Keratinocyte (primary cell): ENCODE data around the gene MGAT5. TPM values are rescaled to one million over a fixed set of nuclear protein-coding genes. Genes with fewer than 3 reads are reported as not detected.

Experiments used
- DNase-seq: peaks from one replicate; pipeline ENCODE4 v3.0.0-alpha.2; 2011; ENCODE audit warnings: low read depth, missing footprints, low spot score
- FAIRE-seq: peaks from 2 replicates; lab custom pipeline; 2011; peaks lifted over from hg19 to GRCh38; lab: Jason Lieb, UNC
- H2AFZ ChIP-seq: 2 replicates; pipeline ENCODE4 v1.6.0; 2012; ENCODE audit warnings: low read length, control low read depth, inconsistent platforms; ENCODE audit not compliant: control insufficient read depth
- H3K27ac ChIP-seq: 2 replicates; pipeline ENCODE4 v1.5.1; 2011; ENCODE audit warnings: low read length; ENCODE audit not compliant: control insufficient read depth, insufficient read depth
- H3K27me3 ChIP-seq: 3 replicates; pipeline ENCODE4 v1.6.0; 2011; ENCODE audit warnings: low read length; ENCODE audit not compliant: control insufficient read depth, insufficient read depth; ENCODE audit errors: extremely low read depth
- H3K36me3 ChIP-seq, 2 experiments: 2 replicates in 1 of 2; 3 replicates in 1 of 2; pipeline ENCODE4 v1.5.1; 2011; ENCODE audit warnings: low read length in 2 of 2, mild to moderate bottlenecking in 1 of 2; ENCODE audit not compliant: control insufficient read depth in 2 of 2, insufficient read depth in 2 of 2; ENCODE audit errors: extremely low read depth in 1 of 2
- H3K4me1 ChIP-seq: 3 replicates; pipeline ENCODE4 v1.5.1; 2011; ENCODE audit warnings: low read length; ENCODE audit not compliant: control insufficient read depth, insufficient read depth; ENCODE audit errors: extremely low read depth
- H3K4me2 ChIP-seq: 3 replicates; pipeline ENCODE4 v1.6.0; 2011; ENCODE audit warnings: low read depth, low read length; ENCODE audit not compliant: control insufficient read depth, insufficient read depth; ENCODE audit errors: extremely low read depth
- H3K4me3 ChIP-seq, 3 experiments: fragments of 200-600 bp in 1 of 3; sonication (generic) in 1 of 3; 2 replicates in 2 of 3; 3 replicates in 1 of 3; pipeline ENCODE4 v1.5.1; 2011 to 2016; ENCODE audit warnings: low read length in 3 of 3, mild to moderate bottlenecking in 3 of 3, control low read depth in 2 of 3, inconsistent platforms in 1 of 3, low read depth in 1 of 3, mixed read lengths in 1 of 3, mixed run types in 1 of 3, moderate library complexity in 1 of 3; ENCODE audit not compliant: control insufficient read depth in 2 of 3, insufficient read depth in 2 of 3; ENCODE audit errors: extremely low read depth in 1 of 3
- H3K79me2 ChIP-seq: 2 replicates; pipeline ENCODE4 v1.6.0; 2012; ENCODE audit warnings: low read length; ENCODE audit not compliant: control insufficient read depth, insufficient read depth
- H3K9ac ChIP-seq: 3 replicates; pipeline ENCODE4 v1.6.0; 2011; ENCODE audit warnings: low read length; ENCODE audit not compliant: control insufficient read depth, insufficient read depth; ENCODE audit errors: extremely low read depth
- H3K9me1 ChIP-seq: 3 replicates; pipeline ENCODE4 v1.6.0; 2011; ENCODE audit warnings: low read length; ENCODE audit not compliant: control insufficient read depth, insufficient read depth; ENCODE audit errors: extremely low read depth
- H3K9me3 ChIP-seq: 2 replicates; pipeline ENCODE4 v1.5.1; 2012; ENCODE audit warnings: low read depth, low read length; ENCODE audit not compliant: control insufficient read depth
- H4K20me1 ChIP-seq: 3 replicates; pipeline ENCODE4 v1.6.0; 2011; ENCODE audit warnings: low read length; ENCODE audit not compliant: control insufficient read depth, insufficient read depth; ENCODE audit errors: extremely low read depth
- EZH2 ChIP-seq: IDR thresholded peaks from one replicate; pipeline ENCODE4 v1.6.1; 2012; ENCODE audit warnings: inconsistent platforms, mild to moderate bottlenecking, low read length, moderate library complexity
- dilution Hi-C: fragments of 300-500 bp; cut with MboI; formaldehyde crosslinking; loops from one replicate; pipeline ENCODE4 v1.7.0; 2020; ENCODE audit warnings: low sequenced_read_pairs; ENCODE audit not compliant: extremely low pct_ligation_motif_present
- polyA plus RNA-seq, 5 experiments: library from polyadenylated mRNA; depleted of rRNA in 3 of 5; stranded (reverse) in 3 of 5; stranded (forward) in 1 of 5; unstranded in 1 of 5; fragments of >200 nt; gene quantifications; 1 replicate in 1 of 5; 2 replicates in 3 of 5; 3 replicates in 1 of 5; pipeline versions ENCODE4 v1.2.1 to v1.2.3, GENCODE V29; 2011 to 2012; ENCODE audit warnings: missing spikeins in 2 of 5, low read depth in 1 of 5, low replicate concordance in 1 of 5
- TF ChIP-seq, protein P1 (sequence below), 3 experiments: IDR thresholded peaks in 1 of 3; conservative IDR thresholded peaks in 1 of 3; optimal IDR thresholded peaks in 1 of 3; 2 replicates in 2 of 3; 3 replicates in 1 of 3; pipeline versions ENCODE3 to v1.5.1; 2011; ENCODE audit warnings: low read length in 3 of 3, mild to moderate bottlenecking in 3 of 3, moderate library complexity in 2 of 3, control low read depth in 1 of 3, inconsistent platforms in 1 of 3; ENCODE audit not compliant: insufficient read depth in 2 of 3; ENCODE audit errors: extremely low read depth in 1 of 3

MGAT5 gene
- polyA plus RNA-seq, 1 donor (not counting 4 experiments of a cell fraction or from before 2014, with no cell fraction given): 23.0 TPM

GRCh38 chr2:134426721-134427120, 172.8 kb downstream of the MGAT5 start:
- Histone ChIP-seq H3K36me3 (peaks cover 13 to 23% of the 10 kb centered on the region in 2 experiments), H2AFZ (no peak overlapping the region), H3K4me3 (no peak overlapping the region), H3K27me3 (no peaks in the 10 kb centered on the region), H4K20me1 (no peaks in the 10 kb centered on the region), H3K27ac (no peak overlapping the region), H3K9me1 (no peaks in the 10 kb centered on the region), H3K4me1 (no peaks in the 10 kb centered on the region), H3K9me3 (no peaks in the 10 kb centered on the region), H3K79me2 (no peaks in the 10 kb centered on the region), H3K4me2 (no peak overlapping the region), H3K9ac (no peak overlapping the region)
- dilution Hi-C loops: no loop called here
- no peak for DNase-seq
- no peak for FAIRE-seq
- TF ChIP-seq, protein P1, sequence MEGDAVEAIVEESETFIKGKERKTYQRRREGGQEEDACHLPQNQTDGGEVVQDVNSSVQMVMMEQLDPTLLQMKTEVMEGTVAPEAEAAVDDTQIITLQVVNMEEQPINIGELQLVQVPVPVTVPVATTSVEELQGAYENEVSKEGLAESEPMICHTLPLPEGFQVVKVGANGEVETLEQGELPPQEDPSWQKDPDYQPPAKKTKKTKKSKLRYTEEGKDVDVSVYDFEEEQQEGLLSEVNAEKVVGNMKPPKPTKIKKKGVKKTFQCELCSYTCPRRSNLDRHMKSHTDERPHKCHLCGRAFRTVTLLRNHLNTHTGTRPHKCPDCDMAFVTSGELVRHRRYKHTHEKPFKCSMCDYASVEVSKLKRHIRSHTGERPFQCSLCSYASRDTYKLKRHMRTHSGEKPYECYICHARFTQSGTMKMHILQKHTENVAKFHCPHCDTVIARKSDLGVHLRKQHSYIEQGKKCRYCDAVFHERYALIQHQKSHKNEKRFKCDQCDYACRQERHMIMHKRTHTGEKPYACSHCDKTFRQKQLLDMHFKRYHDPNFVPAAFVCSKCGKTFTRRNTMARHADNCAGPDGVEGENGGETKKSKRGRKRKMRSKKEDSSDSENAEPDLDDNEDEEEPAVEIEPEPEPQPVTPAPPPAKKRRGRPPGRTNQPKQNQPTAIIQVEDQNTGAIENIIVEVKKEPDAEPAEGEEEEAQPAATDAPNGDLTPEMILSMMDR (optimal IDR thresholded peaks at IDR 0.05 in 1 of 3, IDR thresholded peaks at IDR 0.05 in 1 of 3, conservative IDR thresholded peaks at IDR 0.05 in 1 of 3; ENCODE audit: extremely low read depth in 1 of 3, insufficient read depth in 2 of 3, low read length in 3 of 3): no peak

GRCh38 chr2:134429886-134430285, 176.0 kb downstream of the MGAT5 start:
- Histone ChIP-seq H2AFZ (no peak overlapping the region), H3K4me1 (peaks cover 3% of the 10 kb centered on the region), H3K27ac (no peak overlapping the region), H3K36me3 (peaks cover 10% of the 10 kb centered on the region in 2 experiments), H3K27me3 (no peaks in the 10 kb centered on the region), H3K4me3 (no peak overlapping the region), H3K9ac (no peak overlapping the region), H3K9me3 (no peaks in the 10 kb centered on the region), H3K79me2 (no peaks in the 10 kb centered on the region), H3K4me2 (no peak overlapping the region), H4K20me1 (no peaks in the 10 kb centered on the region), H3K9me1 (no peaks in the 10 kb centered on the region)
- dilution Hi-C loops: no loop called here
- no peak for FAIRE-seq
- no peak for DNase-seq
- TF ChIP-seq, protein P1 (optimal IDR thresholded peaks at IDR 0.05 in 1 of 3, IDR thresholded peaks at IDR 0.05 in 1 of 3, conservative IDR thresholded peaks at IDR 0.05 in 1 of 3; ENCODE audit: extremely low read depth in 1 of 3, insufficient read depth in 2 of 3, low read length in 3 of 3): no peak
- TF ChIP-seq EZH2: no peak
